B cell (primary cell): ENCODE data around the gene MYMK. TPM values are rescaled to one million over a fixed set of nuclear protein-coding genes. Genes with fewer than 3 reads are reported as not detected.

Experiments used
- ATAC-seq: fragments of 200-7000 bp; cut with Tn5 transposase; one replicate; pipeline ENCODE4 v1.10.0; 2021; ENCODE audit warnings: low read depth, mild to moderate bottlenecking, moderate number of reproducible peaks, moderate library complexity
- CTCF ChIA-PET: fragments of 350-600 bp; sonication (Branson Sonifier 250); formaldehyde crosslinking; loops from one replicate; lab custom pipeline; 2021; ENCODE audit warnings: antibody characterized with exemption, inconsistent platforms; lab: Charles Lee
- POLR2A ChIA-PET: fragments of 350-600 bp; sonication (Branson Sonifier 250); formaldehyde crosslinking; loops from one replicate; lab custom pipeline; 2021; ENCODE audit warnings: antibody characterized with exemption; lab: Charles Lee
- DNase-seq: peaks from one replicate; pipeline ENCODE4 v3.0.0; 2013
- H2AFZ ChIP-seq: 2 replicates; pipeline ENCODE4 v1.6.1; 2012; ENCODE audit warnings: mild to moderate bottlenecking, low read depth, low read length; ENCODE audit not compliant: insufficient read depth, poor library complexity, severe bottlenecking
- H3K27ac ChIP-seq, 2 donors: 1 replicate in 1 of 2; 2 replicates in 1 of 2; pipeline ENCODE4 v1.5.1; 2012 to 2013; ENCODE audit warnings: low read length in 2 of 2, mild to moderate bottlenecking in 2 of 2, moderate library complexity in 1 of 2
- H3K27me3 ChIP-seq, 4 experiments: fragments of 200-600 bp in 1 of 4; sonication (generic) in 1 of 4; replicated peaks in 1 of 4; 1 replicate in 2 of 4; 2 replicates in 2 of 4; pipeline versions ENCODE4 v1.6.1 to v1.7.0; 2013 to 2016; ENCODE audit warnings: low read length in 3 of 4, mild to moderate bottlenecking in 2 of 4, mixed read lengths in 1 of 4, moderate library complexity in 1 of 4; ENCODE audit not compliant: insufficient read depth in 4 of 4, control insufficient read depth in 3 of 4; ENCODE audit errors: control extremely low read depth in 1 of 4
- H3K36me3 ChIP-seq, 2 experiments: replicated peaks in 1 of 2; 1 replicate in 1 of 2; 2 replicates in 1 of 2; pipeline versions ENCODE4 v1.6.1 to v1.7.1; 2013; ENCODE audit warnings: low read length in 1 of 2; ENCODE audit not compliant: insufficient read depth in 2 of 2, control insufficient read depth in 1 of 2; ENCODE audit errors: control extremely low read depth in 1 of 2, extremely low read depth in 1 of 2
- H3K4me1 ChIP-seq, 2 donors: fragments of 200-600 bp in 1 of 2; sonication (generic) in 1 of 2; 1 replicate in 1 of 2; 2 replicates in 1 of 2; pipeline versions ENCODE4 v1.5.1 to v1.6.1; 2013 to 2017; ENCODE audit warnings: low read length in 2 of 2; ENCODE audit not compliant: control insufficient read depth in 2 of 2, insufficient read depth in 2 of 2
- H3K4me2 ChIP-seq: replicated peaks from 2 replicates; pipeline ENCODE3; 2012; ENCODE audit warnings: mild to moderate bottlenecking, low read depth, low read length; ENCODE audit not compliant: poor library complexity, severe bottlenecking
- H3K4me3 ChIP-seq, 5 experiments: fragments of 200-600 bp in 1 of 5; sonication (generic) in 1 of 5; 1 replicate in 3 of 5; 2 replicates in 2 of 5; pipeline versions ENCODE4 v1.5.1 to v1.7.0; 2011 to 2016; ENCODE audit warnings: low read length in 4 of 5, mild to moderate bottlenecking in 4 of 5, low read depth in 2 of 5, control low read depth in 1 of 5, moderate library complexity in 1 of 5; ENCODE audit not compliant: insufficient read depth in 1 of 5; ENCODE audit errors: control extremely low read depth in 1 of 5, extremely low read depth in 1 of 5
- H3K79me2 ChIP-seq: fragments of 200-600 bp; sonication (generic); one replicate; pipeline ENCODE4 v1.6.0; 2016; ENCODE audit warnings: low read length; ENCODE audit not compliant: control insufficient read depth, insufficient read depth
- H3K9ac ChIP-seq: fragments of 200-600 bp; sonication (generic); 2 replicates; pipeline ENCODE4 v1.6.1; 2017; ENCODE audit warnings: mild to moderate bottlenecking, low read length, moderate library complexity
- H3K9me3 ChIP-seq, 3 donors: one replicate each; pipeline versions ENCODE4 v1.6.1 to v1.7.1; 2013; ENCODE audit warnings: low read length in 2 of 3; ENCODE audit not compliant: control insufficient read depth in 2 of 3, insufficient read depth in 1 of 3; ENCODE audit errors: control extremely low read depth in 1 of 3
- H4K20me1 ChIP-seq: 2 replicates; pipeline ENCODE4 v1.6.0; 2012; ENCODE audit warnings: mild to moderate bottlenecking, low read length; ENCODE audit not compliant: insufficient read depth, control insufficient read depth, poor library complexity, severe bottlenecking
- H3K27ac Mint-ChIP-seq: one replicate; pipeline ENCODE4 v1.8.0; 2021; ENCODE audit warnings: mixed read lengths
- H3K27me3 Mint-ChIP-seq: one replicate; pipeline ENCODE4 v1.8.0; 2021; ENCODE audit warnings: mixed read lengths
- H3K4me1 Mint-ChIP-seq: one replicate; pipeline ENCODE4 v1.8.0; 2021; ENCODE audit warnings: mixed read lengths
- H3K4me3 Mint-ChIP-seq: one replicate; pipeline ENCODE4 v1.8.0; 2021; ENCODE audit warnings: mixed read lengths
- H3K9me3 Mint-ChIP-seq: one replicate; pipeline ENCODE4 v1.8.0; 2022; ENCODE audit warnings: mixed read lengths; ENCODE audit not compliant: insufficient read depth
- EZH2 ChIP-seq: IDR thresholded peaks from 2 replicates; pipeline ENCODE4 v1.6.1; 2012; ENCODE audit warnings: borderline replicate concordance, low read depth, mild to moderate bottlenecking, moderate library complexity, low read length; ENCODE audit not compliant: insufficient read depth, poor library complexity, severe bottlenecking
- WGBS: methylation state at CpG from one replicate; pipeline ENCODE4 v1.1.5; 2013; ENCODE audit warnings: missing lambda C conversion rate; ENCODE audit not compliant: insufficient coverage; 5-methylcytosine and 5-hydroxymethylcytosine counted together
- intact Hi-C: fragments of 100-400 bp; cut with micrococcal nuclease; formaldehyde crosslinking; loops from one replicate; pipeline ENCODE4 v1.10.0; 2022
- polyA plus RNA-seq: library from polyadenylated mRNA; depleted of rRNA; stranded (reverse); fragments of >200 nt; gene quantifications from 2 replicates; pipeline ENCODE4 v1.2.3, GENCODE V29; 2012
- total RNA-seq, 2 donors: library from RNA; stranded (reverse); fragments of 120-200 nt in 1 of 2; gene quantifications; 1 replicate in 1 of 2; 2 replicates in 1 of 2; pipeline versions ENCODE4 v1.2.3 to v1.2.4, GENCODE V29; 2013 to 2022
- TF ChIP-seq, protein P1 (sequence below): fragments of 200-600 bp; IDR thresholded peaks from one replicate; pipeline ENCODE4 v1.8.0; 2022; ENCODE audit warnings: antibody characterized with exemption, mild to moderate bottlenecking

Gene MYMK
- total and polyA plus RNA-seq, 2 donors (not counting 1 experiment from before 2014, with no cell fraction given): not detected

GRCh38 chr9:133493428-133493827 lies 31.3 kb downstream of the MYMK start:
- Mint-ChIP-seq H3K27me3 (peaks cover 16% of the 10 kb centered on the region), H3K4me1 (no peaks in the 10 kb centered on the region), H3K4me3 (no peak overlapping the region), H3K27ac (no peak overlapping the region), H3K9me3 (no peaks in the 10 kb centered on the region)
- ChIA-PET POLR2A (no interaction called here), CTCF (no interaction called here)
- no peak overlapping the region for H3K9ac ChIP-seq
- 80% methylated on average over 11 of the region's 11 CpGs for WGBS
- H4K20me1 ChIP-seq: no peaks in the 10 kb centered on the region
- no peak overlapping the region for H3K27ac ChIP-seq
- no peak for ATAC-seq
- no peak overlapping the region for H3K4me2 ChIP-seq
- H3K79me2 ChIP-seq: no peaks in the 10 kb centered on the region
- peaks cover 0 to 4% (median 0%) of the 10 kb centered on the region in 3 donors for H3K9me3 ChIP-seq
- DNase-seq: no peak
- TF ChIP-seq, protein P1, sequence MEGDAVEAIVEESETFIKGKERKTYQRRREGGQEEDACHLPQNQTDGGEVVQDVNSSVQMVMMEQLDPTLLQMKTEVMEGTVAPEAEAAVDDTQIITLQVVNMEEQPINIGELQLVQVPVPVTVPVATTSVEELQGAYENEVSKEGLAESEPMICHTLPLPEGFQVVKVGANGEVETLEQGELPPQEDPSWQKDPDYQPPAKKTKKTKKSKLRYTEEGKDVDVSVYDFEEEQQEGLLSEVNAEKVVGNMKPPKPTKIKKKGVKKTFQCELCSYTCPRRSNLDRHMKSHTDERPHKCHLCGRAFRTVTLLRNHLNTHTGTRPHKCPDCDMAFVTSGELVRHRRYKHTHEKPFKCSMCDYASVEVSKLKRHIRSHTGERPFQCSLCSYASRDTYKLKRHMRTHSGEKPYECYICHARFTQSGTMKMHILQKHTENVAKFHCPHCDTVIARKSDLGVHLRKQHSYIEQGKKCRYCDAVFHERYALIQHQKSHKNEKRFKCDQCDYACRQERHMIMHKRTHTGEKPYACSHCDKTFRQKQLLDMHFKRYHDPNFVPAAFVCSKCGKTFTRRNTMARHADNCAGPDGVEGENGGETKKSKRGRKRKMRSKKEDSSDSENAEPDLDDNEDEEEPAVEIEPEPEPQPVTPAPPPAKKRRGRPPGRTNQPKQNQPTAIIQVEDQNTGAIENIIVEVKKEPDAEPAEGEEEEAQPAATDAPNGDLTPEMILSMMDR: no peak
- TF ChIP-seq EZH2: no peak
- H3K36me3 ChIP-seq: no peaks in the 10 kb centered on the region
- H2AFZ ChIP-seq: no peak overlapping the region
- intact Hi-C loops: no loop called here
- H3K4me1 ChIP-seq: no peaks in the 10 kb centered on the region
- H3K4me3 ChIP-seq: no peak overlapping the region
- peaks cover 0 to 10% (median 0%) of the 10 kb centered on the region in 4 experiments for H3K27me3 ChIP-seq

DNA sequence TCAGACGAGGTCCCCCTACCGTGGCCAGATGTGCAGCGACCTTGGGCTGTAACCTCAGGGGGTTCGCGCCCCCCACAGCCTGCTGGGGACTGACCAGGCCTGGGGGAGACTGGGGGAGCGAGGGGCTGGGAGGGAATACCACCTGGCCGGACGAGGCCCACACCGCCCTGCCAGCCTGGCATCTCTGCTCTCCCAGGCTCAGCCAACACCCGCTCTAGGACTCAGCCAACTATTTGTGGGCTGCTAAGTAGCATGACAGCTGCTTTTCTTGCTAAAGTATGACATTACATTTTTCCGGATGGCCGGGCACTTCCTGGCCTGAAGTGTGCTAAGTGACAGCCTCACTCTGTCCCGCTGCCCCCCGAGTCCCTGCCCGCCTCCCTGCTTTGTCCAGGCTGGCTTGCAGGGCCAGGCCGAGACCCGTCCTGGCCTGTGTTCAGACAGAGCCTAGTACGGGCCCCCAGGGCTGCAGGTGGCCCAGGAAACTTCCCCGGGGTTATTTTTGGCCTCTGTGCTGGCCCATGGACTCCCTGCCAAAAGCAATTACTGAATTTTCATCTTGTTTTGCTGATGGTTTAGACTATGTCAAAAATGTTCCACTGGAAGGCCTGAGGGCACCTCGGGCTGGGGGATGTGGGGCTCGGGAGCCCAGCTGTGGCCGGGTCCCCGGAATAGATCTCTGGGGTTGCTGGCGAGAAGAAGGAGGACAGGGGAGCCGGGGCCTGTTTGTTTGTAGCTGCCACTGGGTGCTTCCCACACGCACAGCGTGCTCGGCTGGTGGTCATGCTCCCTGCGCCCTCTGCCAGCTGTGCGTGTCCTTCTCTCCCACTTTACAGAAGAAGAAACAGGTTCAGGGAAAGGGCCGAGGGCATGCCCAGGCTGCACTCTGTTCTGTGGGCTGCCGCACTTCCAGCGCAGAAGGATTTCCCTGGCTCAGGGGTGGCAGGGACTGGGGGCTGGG lies 32.4 kb downstream of the MYMK start:
- no peaks in the 10 kb centered on the region for H3K79me2 ChIP-seq
- TF ChIP-seq, protein P1: no peak
- TF ChIP-seq EZH2: no peak
- Mint-ChIP-seq H3K4me3 (no peak overlapping the region), H3K4me1 (no peaks in the 10 kb centered on the region), H3K9me3 (no peaks in the 10 kb centered on the region), H3K27me3 (peaks cover 12% of the 10 kb centered on the region), H3K27ac (no peak overlapping the region)
- ChIA-PET POLR2A (no interaction called here), CTCF (interaction anchor here (11.0 kb wide), 1 partner anchor 308 kb away, joined by 144 read pairs; no protein-coding TSS in a partner anchor)
- no peaks in the 10 kb centered on the region for H4K20me1 ChIP-seq
- 82% methylated on average over 31 of the region's 33 CpGs for WGBS
- DNase-seq (no peak), ATAC-seq (no peak)
- peaks cover 0 to 4% (median 0%) of the 10 kb centered on the region in 3 donors for H3K9me3 ChIP-seq
- intact Hi-C loops: no loop called here
- no peak overlapping the region for H2AFZ ChIP-seq
- no peak overlapping the region for H3K9ac ChIP-seq
- H3K36me3 ChIP-seq: no peaks in the 10 kb centered on the region
- H3K4me2 ChIP-seq: no peak overlapping the region
- H3K4me3 ChIP-seq: no peak overlapping the region
- no peak overlapping the region for H3K27ac ChIP-seq
- H3K27me3 ChIP-seq: peaks cover 0 to 10% (median 0%) of the 10 kb centered on the region in 4 experiments
- no peaks in the 10 kb centered on the region for H3K4me1 ChIP-seq
